NCI-H2227 treated with DMSO at 0.1 percent for 48 hours (cell line): Measurements from ENCODE around the gene BTNL3.

Experiments used
- DNase-seq: peaks from one replicate; lab custom pipeline; 2025; lab: John Stamatoyannopoulos, UW

Gene BTNL3

GRCh38 chr5:181047921-181048320 lies 59.3 kb downstream of the BTNL3 start:
- DNase-seq, result no peak

GRCh38 chr5:181050016-181050415 lies 61.4 kb downstream of the BTNL3 start:
- DNase-seq, result no peak

GRCh38 chr5:181051841-181052671 lies 63.4 kb downstream of the BTNL3 start:
- no peak for DNase-seq

GRCh38 chr5:181052672-181053487 lies 64.2 kb downstream of the BTNL3 start:
- no peak for DNase-seq

- DNase-seq, result no peak
Measured at GRCh38 chr5:181053488-181054121, 65.0 kb downstream of the BTNL3 start.

GRCh38 chr5:181054138-181054537 lies 65.5 kb downstream of the BTNL3 start:
- DNase-seq, result no peak

GRCh38 chr5:181054871-181055459 lies 66.3 kb downstream of the BTNL3 start:
- DNase-seq, result no peak
